NOMO-1 treated with dmso at 0.1 percent for 144 hours (cell line): ENCODE data around the gene ANKS6.
"Not testable (repeated sequence)": the region's sequence is repeated elsewhere in the genome, so short reads cannot be mapped to it uniquely, and the experiment has no call there.

Source experiments
- DNase-seq: peaks from one replicate; lab custom pipeline; 2025; ENCODE audit not compliant: unreplicated experiment; lab: John Stamatoyannopoulos, UW

ANKS6 gene

GRCh38 chr9:98707166-98708102 lies 88.9 kb downstream of the ANKS6 start:
- DNase-seq: no peak

GRCh38 chr9:98706651-98707165 lies 89.6 kb downstream of the ANKS6 start:
- DNase-seq: no peak

- DNase-seq: no peak
Measured at GRCh38 chr9:98702835-98703380, 93.4 kb downstream of the ANKS6 start.

GRCh38 chr9:98702340-98702739 lies 94.0 kb downstream of the ANKS6 start:
- no peak for DNase-seq

- no peak for DNase-seq
Measured at GRCh38 chr9:98701576-98701975, 94.8 kb downstream of the ANKS6 start.

- no peak for DNase-seq
Measured at GRCh38 chr9:98700801-98701200, 95.6 kb downstream of the ANKS6 start.

- no peak for DNase-seq
Measured at GRCh38 chr9:98698856-98699255, 97.5 kb downstream of the ANKS6 start.

GRCh38 chr9:98694943-98695342 lies 101.4 kb downstream of the ANKS6 start:
- no peak for DNase-seq

GRCh38 chr9:98692392-98692791 lies 104.0 kb downstream of the ANKS6 start:
- DNase-seq: no peak

GRCh38 chr9:98691890-98692289 lies 104.5 kb downstream of the ANKS6 start:
- no peak for DNase-seq

- no peak for DNase-seq
Measured at GRCh38 chr9:98690686-98691085, 105.7 kb downstream of the ANKS6 start.

- DNase-seq: no peak
Measured at GRCh38 chr9:98688710-98689495, 107.5 kb downstream of the ANKS6 start.

- DNase-seq: no peak
Measured at GRCh38 chr9:98687911-98688310, 108.4 kb downstream of the ANKS6 start.

GRCh38 chr9:98686961-98687855 lies 109.1 kb downstream of the ANKS6 start:
- no peak for DNase-seq

GRCh38 chr9:98684816-98685215 lies 111.5 kb downstream of the ANKS6 start:
- not testable (repeated sequence) for DNase-seq
